Astrocyte (in vitro differentiated cells and primary cell): ENCODE measurements around the gene MPV17L. TPM values are rescaled to one million over a fixed set of nuclear protein-coding genes. Genes with fewer than 3 reads are reported as not detected.
"Not testable (repeated sequence)": the region's sequence is repeated elsewhere in the genome, so short reads cannot be mapped to it uniquely, and the experiment has no call there.

ENCODE experiments used
- DNase-seq: peaks from one replicate; pipeline ENCODE4 v3.0.0-alpha.2; 2010; ENCODE audit warnings: low read depth
- FAIRE-seq: peaks from 2 replicates; lab custom pipeline; 2011; peaks lifted over from hg19 to GRCh38; lab: Jason Lieb, UNC
- H2AFZ ChIP-seq: 2 replicates; pipeline ENCODE4 v1.6.0; 2012; ENCODE audit warnings: low read depth, low read length, inconsistent platforms
- H3K27ac ChIP-seq: 2 replicates; pipeline ENCODE4 v1.5.1; 2011; ENCODE audit warnings: low read depth, low read length, inconsistent platforms
- H3K27me3 ChIP-seq: 2 replicates; pipeline ENCODE4 v1.6.0; 2011; ENCODE audit warnings: low read length, inconsistent platforms; ENCODE audit not compliant: insufficient read depth
- H3K36me3 ChIP-seq: 2 replicates; pipeline ENCODE4 v1.5.1; 2011; ENCODE audit warnings: low read length, inconsistent platforms; ENCODE audit not compliant: insufficient read depth
- H3K4me1 ChIP-seq: 2 replicates; pipeline ENCODE4 v1.5.1; 2011; ENCODE audit warnings: low read length, inconsistent platforms; ENCODE audit not compliant: insufficient read depth
- H3K4me2 ChIP-seq: 2 replicates; pipeline ENCODE4 v1.6.0; 2012; ENCODE audit warnings: low read length, inconsistent platforms
- H3K4me3 ChIP-seq: 2 replicates; pipeline ENCODE4 v1.5.1; 2011; ENCODE audit warnings: low read depth, mild to moderate bottlenecking, low read length, inconsistent platforms; ENCODE audit not compliant: insufficient read depth
- H3K79me2 ChIP-seq: 2 replicates; pipeline ENCODE4 v1.6.0; 2012; ENCODE audit warnings: mild to moderate bottlenecking, low read length, inconsistent platforms; ENCODE audit not compliant: insufficient read depth
- H3K9ac ChIP-seq: 2 replicates; pipeline ENCODE4 v1.6.0; 2012; ENCODE audit warnings: mild to moderate bottlenecking, low read length, inconsistent platforms
- H3K9me3 ChIP-seq: 2 replicates; pipeline ENCODE4 v1.5.1; 2012; ENCODE audit warnings: low read depth, mild to moderate bottlenecking, low read length, inconsistent platforms; ENCODE audit not compliant: insufficient read depth
- H4K20me1 ChIP-seq: 2 replicates; pipeline ENCODE4 v1.6.0; 2012; ENCODE audit warnings: low read length, inconsistent platforms; ENCODE audit not compliant: insufficient read depth
- H3K27ac Mint-ChIP-seq: one replicate; pipeline ENCODE4 v1.8.0; 2021; ENCODE audit warnings: mild to moderate bottlenecking, mixed read lengths; ENCODE audit not compliant: unreplicated experiment
- H3K27me3 Mint-ChIP-seq: one replicate; pipeline ENCODE4 v1.8.0; 2021; ENCODE audit warnings: low read depth, mixed read lengths; ENCODE audit not compliant: unreplicated experiment
- H3K36me3 Mint-ChIP-seq: one replicate; pipeline ENCODE4 v1.8.0; 2021; ENCODE audit warnings: low read depth, mixed read lengths; ENCODE audit not compliant: unreplicated experiment
- H3K4me1 Mint-ChIP-seq: one replicate; pipeline ENCODE4 v1.8.0; 2021; ENCODE audit warnings: low read depth, mixed read lengths; ENCODE audit not compliant: unreplicated experiment
- H3K4me3 Mint-ChIP-seq: one replicate; pipeline ENCODE4 v1.8.0; 2021; ENCODE audit warnings: mild to moderate bottlenecking, moderate library complexity, mixed read lengths; ENCODE audit not compliant: unreplicated experiment
- H3K9me3 Mint-ChIP-seq: one replicate; pipeline ENCODE4 v1.8.0; 2021; ENCODE audit warnings: mild to moderate bottlenecking, mixed read lengths; ENCODE audit not compliant: unreplicated experiment
- EZH2 ChIP-seq: IDR thresholded peaks from 2 replicates; pipeline ENCODE4 v1.6.1; 2012; ENCODE audit warnings: mild to moderate bottlenecking, low read length, inconsistent platforms; ENCODE audit not compliant: insufficient read depth
- total RNA-seq: library from RNA; stranded (reverse); gene quantifications from 2 replicates; pipeline ENCODE4 v1.2.1, GENCODE V29; 2021
- TF ChIP-seq, protein P1 (sequence below): IDR thresholded peaks from 2 replicates; pipeline ENCODE4 v1.5.1; 2011; ENCODE audit warnings: low read depth, mild to moderate bottlenecking, inconsistent platforms, low read length, moderate library complexity; ENCODE audit not compliant: insufficient read depth

Gene MPV17L
- total RNA-seq, 1 donor from 2014 or later: 0.73 TPM

DNA sequence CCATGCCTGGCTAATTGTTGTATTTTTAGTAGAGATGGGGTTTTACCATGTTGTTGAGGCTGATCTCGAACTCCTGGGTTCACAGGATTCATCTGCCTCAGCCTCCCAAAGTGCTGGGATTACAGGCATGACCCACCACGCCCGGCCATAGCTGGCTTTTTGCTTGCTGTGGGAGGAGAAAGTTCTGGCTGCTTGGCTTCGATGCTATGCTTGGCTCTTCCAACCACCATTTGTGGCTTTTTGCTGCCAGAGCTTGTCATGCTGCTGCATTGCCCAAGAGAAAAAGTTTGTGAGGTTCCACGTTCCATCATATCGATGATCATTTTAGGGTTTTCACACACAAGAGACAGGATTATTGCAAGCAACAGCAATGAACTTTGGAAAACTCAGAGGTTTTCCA lies 55.1 kb downstream of the MPV17L start:
- Mint-ChIP-seq H3K9me3 (peaks cover 2% of the 10 kb centered on the region), H3K27me3 (no peaks in the 10 kb centered on the region), H3K27ac (no peak overlapping the region), H3K4me3 (no peak overlapping the region), H3K4me1 (peaks cover 3% of the 10 kb centered on the region), H3K36me3 (peaks cover 5% of the 10 kb centered on the region)
- Histone ChIP-seq H3K27ac (no peak overlapping the region), H3K4me2 (no peak overlapping the region), H3K4me1 (no peaks in the 10 kb centered on the region), H3K36me3 (no peaks in the 10 kb centered on the region), H2AFZ (no peak overlapping the region), H3K4me3 (no peak overlapping the region), H3K9me3 (no peaks in the 10 kb centered on the region), H4K20me1 (peaks cover 47% of the 10 kb centered on the region), H3K79me2 (peaks cover 41% of the 10 kb centered on the region), H3K27me3 (no peaks in the 10 kb centered on the region), H3K9ac (no peak overlapping the region)
- TF ChIP-seq EZH2: no peak
- TF ChIP-seq, protein P1, sequence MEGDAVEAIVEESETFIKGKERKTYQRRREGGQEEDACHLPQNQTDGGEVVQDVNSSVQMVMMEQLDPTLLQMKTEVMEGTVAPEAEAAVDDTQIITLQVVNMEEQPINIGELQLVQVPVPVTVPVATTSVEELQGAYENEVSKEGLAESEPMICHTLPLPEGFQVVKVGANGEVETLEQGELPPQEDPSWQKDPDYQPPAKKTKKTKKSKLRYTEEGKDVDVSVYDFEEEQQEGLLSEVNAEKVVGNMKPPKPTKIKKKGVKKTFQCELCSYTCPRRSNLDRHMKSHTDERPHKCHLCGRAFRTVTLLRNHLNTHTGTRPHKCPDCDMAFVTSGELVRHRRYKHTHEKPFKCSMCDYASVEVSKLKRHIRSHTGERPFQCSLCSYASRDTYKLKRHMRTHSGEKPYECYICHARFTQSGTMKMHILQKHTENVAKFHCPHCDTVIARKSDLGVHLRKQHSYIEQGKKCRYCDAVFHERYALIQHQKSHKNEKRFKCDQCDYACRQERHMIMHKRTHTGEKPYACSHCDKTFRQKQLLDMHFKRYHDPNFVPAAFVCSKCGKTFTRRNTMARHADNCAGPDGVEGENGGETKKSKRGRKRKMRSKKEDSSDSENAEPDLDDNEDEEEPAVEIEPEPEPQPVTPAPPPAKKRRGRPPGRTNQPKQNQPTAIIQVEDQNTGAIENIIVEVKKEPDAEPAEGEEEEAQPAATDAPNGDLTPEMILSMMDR: no peak
- DNase-seq: no peak
- FAIRE-seq: no peak

DNA sequence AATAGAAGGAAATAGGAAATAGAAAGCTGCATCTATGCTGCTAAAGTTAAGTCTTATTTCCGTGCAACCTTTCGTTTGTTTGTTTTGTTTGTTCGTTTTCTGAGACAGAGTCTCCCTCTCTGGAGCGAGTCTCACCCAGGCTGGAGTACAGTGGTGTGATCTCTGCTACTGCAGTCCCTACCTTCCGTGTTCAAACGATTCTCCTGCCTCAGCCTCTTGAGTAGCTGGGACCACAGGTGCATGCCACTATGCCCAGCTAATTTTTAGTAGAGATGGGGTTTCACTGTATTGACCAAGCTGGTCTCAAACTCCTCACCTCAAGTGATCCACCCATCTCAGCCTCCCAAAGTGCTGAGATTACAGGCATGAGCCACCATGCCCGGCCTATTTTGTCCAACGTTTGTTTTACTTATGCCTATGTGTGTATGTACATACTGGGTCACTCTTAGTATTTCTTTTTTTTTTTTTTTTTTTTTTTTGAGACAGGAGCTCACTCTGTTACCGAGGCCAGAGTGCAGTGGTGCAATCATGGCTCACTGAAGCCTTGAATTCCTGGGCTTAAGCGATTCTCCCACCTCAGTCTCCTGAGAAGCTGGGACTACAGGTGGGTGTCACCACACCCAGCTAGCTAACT lies 55.7 kb downstream of the MPV17L start:
- Histone ChIP-seq H3K27ac (no peak overlapping the region), H4K20me1 (peaks cover 48% of the 10 kb centered on the region), H3K27me3 (no peaks in the 10 kb centered on the region), H2AFZ (no peak overlapping the region), H3K4me1 (no peaks in the 10 kb centered on the region), H3K9me3 (no peaks in the 10 kb centered on the region), H3K36me3 (no peaks in the 10 kb centered on the region), H3K4me3 (no peak overlapping the region), H3K4me2 (no peak overlapping the region), H3K79me2 (peaks cover 35% of the 10 kb centered on the region), H3K9ac (no peak overlapping the region)
- Mint-ChIP-seq H3K27me3 (no peaks in the 10 kb centered on the region), H3K36me3 (peaks cover 5% of the 10 kb centered on the region), H3K4me1 (peaks cover 3% of the 10 kb centered on the region), H3K9me3 (peaks cover 2% of the 10 kb centered on the region), H3K4me3 (no peak overlapping the region), H3K27ac (no peak overlapping the region)
- DNase-seq: no peak
- TF ChIP-seq EZH2: no peak
- TF ChIP-seq, protein P1: no peak
- no peak for FAIRE-seq

DNA sequence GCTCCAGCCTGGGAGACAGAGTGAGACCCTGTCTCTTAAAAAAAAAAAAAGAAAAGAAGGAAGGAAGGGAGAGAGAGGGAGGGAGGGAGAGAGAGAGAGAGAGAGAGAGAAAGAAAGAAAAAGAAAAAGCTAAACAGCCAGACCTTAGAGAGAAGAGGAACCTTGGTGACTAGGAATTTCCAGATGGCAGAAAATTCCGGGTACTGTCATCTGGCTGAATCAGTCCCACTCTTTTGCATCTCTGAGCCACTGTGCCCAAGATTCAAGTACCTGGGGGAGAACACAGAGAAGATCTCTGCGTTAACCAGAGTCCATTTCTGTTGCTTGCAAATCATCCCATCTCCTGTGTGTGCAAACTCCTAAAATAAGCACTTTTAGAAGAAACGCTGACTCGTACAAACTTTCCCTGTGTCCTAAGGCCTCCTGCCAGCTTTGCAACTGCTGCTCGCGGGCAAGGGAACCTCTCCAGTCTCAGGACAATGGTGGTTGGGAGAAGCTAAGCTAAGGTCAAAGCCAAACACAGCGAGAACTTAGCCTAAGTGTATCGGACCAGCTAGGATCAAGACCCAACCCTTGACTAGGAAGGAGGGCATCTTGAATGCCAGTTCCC lies 56.8 kb downstream of the MPV17L start:
- H3K27me3 ChIP-seq: no peaks in the 10 kb centered on the region
- Mint-ChIP-seq H3K36me3 (peaks cover 3% of the 10 kb centered on the region), H3K27ac (no peak overlapping the region)

DNA sequence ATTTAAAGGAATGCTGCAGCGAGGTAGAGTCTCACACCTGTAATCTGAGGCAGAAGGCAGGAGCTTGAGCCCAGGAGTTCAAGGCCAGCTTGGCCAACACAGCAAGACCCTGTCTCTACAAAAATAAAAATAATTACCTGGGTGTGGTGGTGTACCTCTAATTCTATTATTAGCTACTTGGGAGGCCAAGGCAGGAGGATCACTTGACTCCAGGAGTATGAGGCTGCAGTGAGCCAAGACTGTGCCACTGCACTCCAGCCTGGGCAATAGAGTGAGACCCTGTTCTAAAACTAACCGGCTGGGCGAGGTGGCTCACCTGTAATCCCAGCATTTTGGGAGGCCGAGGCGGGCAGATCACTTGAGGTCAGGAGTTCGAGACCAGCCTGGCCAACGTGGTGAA lies 57.7 kb downstream of the MPV17L start:
- H3K4me1 Mint-ChIP-seq, FAIRE-seq, H3K27ac ChIP-seq, H2AFZ ChIP-seq, H3K27ac Mint-ChIP-seq, H3K4me2 ChIP-seq, H3K27me3 ChIP-seq, H3K9me3 Mint-ChIP-seq, H3K4me3 ChIP-seq, H3K36me3 Mint-ChIP-seq, H3K9ac ChIP-seq, H3K4me3 Mint-ChIP-seq, H3K4me1 ChIP-seq, H3K9me3 ChIP-seq, H3K36me3 ChIP-seq, DNase-seq, H3K27me3 Mint-ChIP-seq: not testable (repeated sequence)
- Histone ChIP-seq H3K79me2 (peaks cover 17% of the 10 kb centered on the region), H4K20me1 (peaks cover 48% of the 10 kb centered on the region)

More for the DNA sequence above, 56.8 kb downstream of the MPV17L start:
- no peaks in the 10 kb centered on the region for H3K27me3 Mint-ChIP-seq
- Histone ChIP-seq H3K79me2 (peaks cover 26% of the 10 kb centered on the region), H3K27ac (no peak overlapping the region), H2AFZ (no peak overlapping the region), H3K9me3 (no peaks in the 10 kb centered on the region), H3K4me2 (no peak overlapping the region), H3K4me1 (no peaks in the 10 kb centered on the region), H3K4me3 (no peak overlapping the region), H3K9ac (no peak overlapping the region), H4K20me1 (peaks cover 46% of the 10 kb centered on the region), H3K36me3 (no peaks in the 10 kb centered on the region)
- TF ChIP-seq, protein P1: no peak
- TF ChIP-seq EZH2: no peak
- peaks cover 2% of the 10 kb centered on the region for H3K9me3 Mint-ChIP-seq
- peaks cover 3% of the 10 kb centered on the region for H3K4me1 Mint-ChIP-seq
- FAIRE-seq (no peak), DNase-seq (no peak)
- H3K4me3 Mint-ChIP-seq: no peak overlapping the region
